IPS-15b (cell line): Measurements from ENCODE around the gene MALT1.
A peak's percentile ranks its signal among the peaks of the same experiment; 100 is the strongest.

Experiments
- H3K27me3 ChIP-seq: one replicate; pipeline ENCODE4 v1.6.1; 2013; ENCODE audit warnings: low read length; ENCODE audit not compliant: control insufficient read depth, insufficient read depth
- H3K36me3 ChIP-seq: one replicate; pipeline ENCODE4 v1.6.1; 2013; ENCODE audit warnings: low read length; ENCODE audit not compliant: control insufficient read depth, insufficient read depth
- H3K4me1 ChIP-seq: one replicate; pipeline ENCODE4 v1.6.1; 2013; ENCODE audit warnings: mild to moderate bottlenecking, low read length; ENCODE audit not compliant: control insufficient read depth, insufficient read depth
- H3K4me3 ChIP-seq: one replicate; pipeline ENCODE4 v1.5.1; 2013; ENCODE audit warnings: low read depth, low read length
- H3K9ac ChIP-seq: one replicate; pipeline ENCODE4 v1.6.1; 2013; ENCODE audit warnings: low read depth, mild to moderate bottlenecking, low read length
- H3K9me3 ChIP-seq: one replicate; pipeline ENCODE4 v1.6.1; 2013; ENCODE audit warnings: mild to moderate bottlenecking, low read length; ENCODE audit not compliant: control insufficient read depth, insufficient read depth

MALT1 gene

GRCh38 chr18:58671632-58672564 lies 633 bp downstream of the MALT1 start:
- Histone ChIP-seq H3K4me3 (peak overlapping the region; percentile 86), H3K36me3 (no peaks in the 10 kb centered on the region), H3K9ac (peak overlapping the region; percentile 71), H3K4me1 (peaks cover 4% of the 10 kb centered on the region), H3K9me3 (no peaks in the 10 kb centered on the region), H3K27me3 (no peaks in the 10 kb centered on the region)

- no peak overlapping the region for H3K9ac ChIP-seq
- no peaks in the 10 kb centered on the region for H3K27me3 ChIP-seq
- no peak overlapping the region for H3K4me3 ChIP-seq
- no peaks in the 10 kb centered on the region for H3K36me3 ChIP-seq
- peaks cover 4% of the 10 kb centered on the region for H3K4me1 ChIP-seq
- no peaks in the 10 kb centered on the region for H3K9me3 ChIP-seq
These were observed 2.9 kb downstream of the MALT1 start for GRCh38 chr18:58674159-58674558.

- Histone ChIP-seq H3K9me3 (no peaks in the 10 kb centered on the region), H3K9ac (no peak overlapping the region), H3K27me3 (no peaks in the 10 kb centered on the region), H3K36me3 (no peaks in the 10 kb centered on the region), H3K4me3 (no peak overlapping the region), H3K4me1 (peaks cover 4% of the 10 kb centered on the region)
These were observed 3.7 kb downstream of the MALT1 start for GRCh38 chr18:58674863-58675472.

GRCh38 chr18:58676270-58676669 lies 5.0 kb downstream of the MALT1 start:
- Histone ChIP-seq H3K4me1 (peaks cover 4% of the 10 kb centered on the region), H3K36me3 (no peaks in the 10 kb centered on the region), H3K4me3 (no peak overlapping the region), H3K27me3 (no peaks in the 10 kb centered on the region), H3K9me3 (no peaks in the 10 kb centered on the region), H3K9ac (no peak overlapping the region)

GRCh38 chr18:58682429-58683069 lies 11.3 kb downstream of the MALT1 start:
- Histone ChIP-seq H3K9me3 (no peaks in the 10 kb centered on the region), H3K27me3 (no peaks in the 10 kb centered on the region), H3K36me3 (no peaks in the 10 kb centered on the region), H3K4me1 (no peaks in the 10 kb centered on the region), H3K9ac (peak overlapping the region; percentile 49), H3K4me3 (no peak overlapping the region)

GRCh38 chr18:58687871-58688308 lies 16.6 kb downstream of the MALT1 start:
- Histone ChIP-seq H3K27me3 (no peaks in the 10 kb centered on the region), H3K4me3 (no peak overlapping the region), H3K9ac (no peak overlapping the region), H3K9me3 (no peaks in the 10 kb centered on the region), H3K4me1 (no peaks in the 10 kb centered on the region), H3K36me3 (no peaks in the 10 kb centered on the region)

- no peaks in the 10 kb centered on the region for H3K27me3 ChIP-seq
- H3K9ac ChIP-seq = no peak overlapping the region
- no peak overlapping the region for H3K4me3 ChIP-seq
- no peaks in the 10 kb centered on the region for H3K36me3 ChIP-seq
- H3K9me3 ChIP-seq = no peaks in the 10 kb centered on the region
- H3K4me1 ChIP-seq = no peaks in the 10 kb centered on the region
These were observed 19.0 kb downstream of the MALT1 start for GRCh38 chr18:58690259-58690658.

GRCh38 chr18:58691256-58691655 lies 20.0 kb downstream of the MALT1 start:
- no peaks in the 10 kb centered on the region for H3K9me3 ChIP-seq
- no peaks in the 10 kb centered on the region for H3K27me3 ChIP-seq
- H3K4me3 ChIP-seq = no peak overlapping the region
- no peaks in the 10 kb centered on the region for H3K36me3 ChIP-seq
- no peak overlapping the region for H3K9ac ChIP-seq
- H3K4me1 ChIP-seq = no peaks in the 10 kb centered on the region

GRCh38 chr18:58692422-58693185 lies 21.3 kb downstream of the MALT1 start:
- Histone ChIP-seq H3K9me3 (no peaks in the 10 kb centered on the region), H3K4me1 (no peaks in the 10 kb centered on the region), H3K9ac (no peak overlapping the region), H3K4me3 (no peak overlapping the region), H3K27me3 (no peaks in the 10 kb centered on the region), H3K36me3 (no peaks in the 10 kb centered on the region)

- Histone ChIP-seq H3K9ac (no peak overlapping the region), H3K36me3 (no peaks in the 10 kb centered on the region), H3K27me3 (no peaks in the 10 kb centered on the region), H3K4me1 (no peaks in the 10 kb centered on the region), H3K4me3 (no peak overlapping the region), H3K9me3 (no peaks in the 10 kb centered on the region)
These were observed 23.0 kb downstream of the MALT1 start for GRCh38 chr18:58694221-58694620.

GRCh38 chr18:58694720-58695468 lies 23.6 kb downstream of the MALT1 start:
- no peaks in the 10 kb centered on the region for H3K27me3 ChIP-seq
- H3K36me3 ChIP-seq = no peaks in the 10 kb centered on the region
- H3K4me1 ChIP-seq = no peaks in the 10 kb centered on the region
- no peaks in the 10 kb centered on the region for H3K9me3 ChIP-seq
- H3K9ac ChIP-seq = no peak overlapping the region
- H3K4me3 ChIP-seq = no peak overlapping the region
